Suprapubic skin (tissue), 3 donors: Measurements from ENCODE around the gene CAMK1D.

Source experiments
- CTCF ChIP-seq, 2 donors: fragments of 200-600 bp in 1 of 2; fragments of 450-650 bp in 1 of 2; sonication (generic) in 1 of 2; IDR thresholded peaks; one replicate each; pipeline ENCODE4 v1.5.1; 2016 to 2019; ENCODE audit warnings: antibody characterized with exemption in 2 of 2, mild to moderate bottlenecking in 1 of 2, moderate library complexity in 1 of 2
- POLR2AphosphoS5 ChIP-seq, 3 donors: sonication (generic); formaldehyde crosslinking; IDR thresholded peaks; one replicate each; pipeline ENCODE4 v1.6.1; 2017; ENCODE audit warnings: antibody characterized with exemption in 3 of 3

GRCh38 chr10:12563489-12563888 is 214.1 kb downstream of the CAMK1D start:
- TF ChIP-seq CTCF (IDR thresholded peaks at IDR 0.05) (no peak), POLR2AphosphoS5 (IDR thresholded peaks at IDR 0.05) (no peak)
